GM10266 (cell line): ENCODE results near the gene HPX.

Experiments used
- DNase-seq: peaks from one replicate; pipeline ENCODE4 v3.0.0; 2012; ENCODE audit errors: extremely low spot score
- CTCF ChIP-seq: IDR thresholded peaks from 2 replicates; pipeline ENCODE4 v1.5.1; 2012; ENCODE audit warnings: mild to moderate bottlenecking, low read depth; ENCODE audit not compliant: control insufficient read depth, insufficient read depth; ENCODE audit errors: missing control alignments

The HPX gene

GRCh38 chr11:6459099-6459450 is 18.3 kb upstream of the HPX start:
- no peak for TF ChIP-seq CTCF
- DNase-seq = no peak

DNA sequence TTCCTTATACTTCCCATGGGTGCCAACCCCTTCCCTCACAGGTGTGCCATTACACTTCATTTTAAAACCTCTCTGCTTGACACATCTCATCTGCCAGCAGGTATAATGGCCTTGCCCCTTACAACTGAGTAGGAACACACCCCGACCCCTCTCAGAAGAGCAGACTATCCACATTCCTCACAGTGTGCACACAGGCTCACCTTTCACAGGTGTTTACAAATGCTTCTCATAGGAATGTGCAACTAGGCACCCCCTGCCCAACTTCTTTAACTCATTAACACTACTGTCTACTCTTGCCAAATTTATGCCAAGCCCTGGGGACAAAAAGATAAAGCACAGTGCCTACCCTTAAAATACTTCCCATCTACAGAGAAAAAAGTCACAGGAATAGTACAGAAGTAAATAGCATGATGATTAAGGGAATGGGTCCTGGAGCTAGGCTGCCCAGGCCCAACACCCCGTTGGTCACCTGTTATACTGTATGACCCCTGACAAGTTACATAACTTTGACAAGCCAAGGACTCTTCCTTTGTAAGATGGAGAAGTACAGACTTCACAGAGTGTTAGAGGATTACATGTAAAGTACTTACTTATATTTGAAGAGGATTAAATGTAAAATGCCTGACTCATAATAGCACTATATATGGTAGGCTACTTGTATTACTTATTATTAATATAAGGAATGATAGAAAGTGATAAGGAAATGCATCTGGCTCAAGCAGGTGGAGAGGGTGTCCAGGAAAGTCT is 17.7 kb upstream of the HPX start:
- no peak for TF ChIP-seq CTCF
- DNase-seq = no peak

DNA sequence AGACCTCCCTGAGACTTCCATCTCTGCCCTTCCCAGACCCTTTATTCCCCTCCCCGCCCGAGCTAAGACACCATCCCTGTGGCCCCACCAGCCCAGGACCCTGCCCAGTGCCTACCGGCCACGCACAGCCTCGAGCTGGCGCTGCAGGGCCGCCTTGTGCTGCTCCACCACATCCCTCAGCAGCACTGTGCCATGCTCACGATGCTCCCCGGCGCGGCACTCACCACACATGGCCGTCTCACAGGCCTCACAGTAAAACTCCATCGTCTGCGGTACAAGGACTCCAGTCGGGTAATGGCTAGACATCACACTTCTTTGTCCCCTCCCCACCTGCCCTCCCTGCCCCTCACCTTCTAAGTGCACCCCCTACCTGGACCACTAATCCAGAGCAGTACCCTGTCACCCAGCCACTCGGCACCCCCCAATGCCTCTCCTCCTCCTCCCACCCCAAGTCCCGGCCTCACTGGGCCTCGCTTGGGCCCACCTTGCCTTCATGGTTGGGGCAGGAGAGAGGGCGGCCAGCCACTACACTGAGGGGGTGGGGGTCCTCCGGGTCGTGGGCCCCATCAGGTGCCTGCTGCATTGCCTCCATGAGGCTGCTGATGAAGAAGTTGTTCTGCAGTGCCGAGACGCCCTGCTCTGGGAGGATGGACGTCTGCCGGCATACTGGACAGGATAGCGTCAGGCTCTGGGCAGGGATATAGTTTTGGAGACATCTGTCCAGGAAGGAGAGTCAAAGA is 17.0 kb upstream of the HPX start:
- TF ChIP-seq CTCF = no peak
- DNase-seq = no peak

- no peak for TF ChIP-seq CTCF
- DNase-seq = no peak
Measured at GRCh38 chr11:6456361-6457073, 15.7 kb upstream of the HPX start.

GRCh38 chr11:6455070-6455469 is 14.3 kb upstream of the HPX start:
- no peak for DNase-seq
- TF ChIP-seq CTCF = no peak

DNA sequence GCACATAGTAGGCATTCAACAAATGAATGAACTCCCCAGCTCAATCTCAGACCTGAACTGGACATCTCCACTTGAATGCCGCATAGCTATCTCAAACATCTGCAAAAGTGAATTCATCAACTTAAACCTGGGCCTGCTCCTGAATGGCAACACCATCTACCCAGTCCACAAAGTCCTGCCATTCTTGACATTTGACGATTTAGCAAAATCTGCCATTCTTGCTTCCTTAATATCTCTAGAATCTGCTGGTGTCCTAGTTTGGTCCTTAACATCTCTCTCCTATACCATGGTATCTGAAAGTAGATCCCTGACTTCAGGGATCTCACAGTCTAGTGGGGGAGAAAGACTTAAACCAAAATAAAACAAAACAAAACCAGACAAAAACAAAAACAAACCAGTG is 12.4 kb upstream of the HPX start:
- no peak for DNase-seq
- TF ChIP-seq CTCF = no peak
